ENCODE results near the gene ZNF57. TPM values are rescaled to one million over a fixed set of nuclear protein-coding genes. Genes with fewer than 3 reads are reported as not detected.

The ZNF57 gene
- total RNA-seq, 1 donor from 2014 or later: 2.7 TPM

GRCh38 chr19:2856457-2857050, 44.2 kb upstream of the ZNF57 start:
- no peak for DNase-seq
- no peak for TF ChIP-seq CTCF (IDR thresholded peaks at IDR 0.05; ENCODE audit: partially characterized antibody, unreplicated experiment)
- Mint-ChIP-seq H3K4me1 (ENCODE audit: low read depth, unreplicated experiment) (no peaks in the 10 kb centered on the region), H3K27ac (ENCODE audit: unreplicated experiment) (no peak overlapping the region), H3K9me3 (ENCODE audit: unreplicated experiment) (peaks cover 29% of the 10 kb centered on the region), H3K27me3 (ENCODE audit: unreplicated experiment) (peaks cover 4% of the 10 kb centered on the region), H3K36me3 (ENCODE audit: unreplicated experiment) (peaks cover 52% of the 10 kb centered on the region), H3K4me3 (ENCODE audit: unreplicated experiment) (no peak overlapping the region)

GRCh38 chr19:2858864-2859263, 41.9 kb upstream of the ZNF57 start:
- H3K36me3 Mint-ChIP-seq (ENCODE audit: unreplicated experiment): peaks cover 29% of the 10 kb centered on the region
- H3K9me3 Mint-ChIP-seq (ENCODE audit: unreplicated experiment): peaks cover 19% of the 10 kb centered on the region
- DNase-seq: no peak
- no peaks in the 10 kb centered on the region for H3K4me1 Mint-ChIP-seq (ENCODE audit: low read depth, unreplicated experiment)
- TF ChIP-seq CTCF (IDR thresholded peaks at IDR 0.05; ENCODE audit: partially characterized antibody, unreplicated experiment): no peak
- H3K27ac Mint-ChIP-seq (ENCODE audit: unreplicated experiment): no peak overlapping the region
- H3K4me3 Mint-ChIP-seq (ENCODE audit: unreplicated experiment): no peak overlapping the region
- peaks cover 2% of the 10 kb centered on the region for H3K27me3 Mint-ChIP-seq (ENCODE audit: unreplicated experiment)

- peaks cover 8% of the 10 kb centered on the region for H3K27me3 Mint-ChIP-seq (ENCODE audit: unreplicated experiment)
- no peak overlapping the region for H3K27ac Mint-ChIP-seq (ENCODE audit: unreplicated experiment)
- H3K4me1 Mint-ChIP-seq (ENCODE audit: low read depth, unreplicated experiment): no peaks in the 10 kb centered on the region
- peaks cover 18% of the 10 kb centered on the region for H3K9me3 Mint-ChIP-seq (ENCODE audit: unreplicated experiment)
- no peak for TF ChIP-seq CTCF (IDR thresholded peaks at IDR 0.05; ENCODE audit: partially characterized antibody, unreplicated experiment)
- H3K4me3 Mint-ChIP-seq (ENCODE audit: unreplicated experiment): no peak overlapping the region
- H3K36me3 Mint-ChIP-seq (ENCODE audit: unreplicated experiment): peaks cover 7% of the 10 kb centered on the region
- no peak for DNase-seq
These were observed 36.9 kb upstream of the ZNF57 start for GRCh38 chr19:2863816-2864215.

- no peak overlapping the region for H3K4me3 Mint-ChIP-seq (ENCODE audit: unreplicated experiment)
- TF ChIP-seq CTCF (IDR thresholded peaks at IDR 0.05; ENCODE audit: partially characterized antibody, unreplicated experiment): no peak
- no peak overlapping the region for H3K27ac Mint-ChIP-seq (ENCODE audit: unreplicated experiment)
- H3K27me3 Mint-ChIP-seq (ENCODE audit: unreplicated experiment): peaks cover 5% of the 10 kb centered on the region
- DNase-seq: no peak
- H3K4me1 Mint-ChIP-seq (ENCODE audit: low read depth, unreplicated experiment): no peaks in the 10 kb centered on the region
- H3K36me3 Mint-ChIP-seq (ENCODE audit: unreplicated experiment): no peaks in the 10 kb centered on the region
- H3K9me3 Mint-ChIP-seq (ENCODE audit: unreplicated experiment): peaks cover 13% of the 10 kb centered on the region
These were observed 35.2 kb upstream of the ZNF57 start for GRCh38 chr19:2865334-2866100.

GRCh38 chr19:2866495-2867024, 34.2 kb upstream of the ZNF57 start:
- Mint-ChIP-seq H3K36me3 (ENCODE audit: unreplicated experiment) (peaks cover 7% of the 10 kb centered on the region), H3K9me3 (ENCODE audit: unreplicated experiment) (peaks cover 15% of the 10 kb centered on the region), H3K4me1 (ENCODE audit: low read depth, unreplicated experiment) (no peaks in the 10 kb centered on the region), H3K27me3 (ENCODE audit: unreplicated experiment) (peaks cover 5% of the 10 kb centered on the region), H3K4me3 (ENCODE audit: unreplicated experiment) (no peak overlapping the region), H3K27ac (ENCODE audit: unreplicated experiment) (no peak overlapping the region)
- TF ChIP-seq CTCF (IDR thresholded peaks at IDR 0.05; ENCODE audit: partially characterized antibody, unreplicated experiment): no peak
- no peak for DNase-seq

Measured in glutamatergic neuron (in vitro differentiated cells).